GM18861 (cell line): Measurements from ENCODE around the gene XPO6.
"Not testable (repeated sequence)": the region's sequence is repeated elsewhere in the genome, so short reads cannot be mapped to it uniquely, and the experiment has no call there.

Experiments
- ATAC-seq: cut with Tn5 transposase; IDR thresholded peaks from one replicate; pipeline ENCODE4 v1.9.1; 2021; ENCODE audit not compliant: unreplicated experiment

The XPO6 gene

DNA sequence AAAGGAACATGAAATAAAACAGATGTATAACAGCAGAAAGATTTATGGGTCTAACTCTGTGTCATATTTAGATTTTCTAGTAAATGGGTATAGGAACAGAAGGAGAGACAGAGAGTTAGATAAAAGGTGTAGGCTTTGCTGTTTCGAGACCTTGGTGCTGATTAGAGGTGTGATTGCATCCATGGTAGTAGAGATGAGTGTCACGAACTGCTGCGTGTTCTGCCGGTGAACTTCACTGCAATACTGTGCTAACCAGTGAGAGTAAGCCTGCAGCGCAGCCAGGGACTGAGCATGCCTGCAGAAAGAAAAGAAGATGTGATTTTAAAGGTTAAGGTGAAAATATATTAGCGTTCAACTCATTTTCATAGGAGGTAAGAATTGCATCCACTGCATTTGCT, 94.6 kb downstream of the XPO6 start:
- no peak for ATAC-seq

DNA sequence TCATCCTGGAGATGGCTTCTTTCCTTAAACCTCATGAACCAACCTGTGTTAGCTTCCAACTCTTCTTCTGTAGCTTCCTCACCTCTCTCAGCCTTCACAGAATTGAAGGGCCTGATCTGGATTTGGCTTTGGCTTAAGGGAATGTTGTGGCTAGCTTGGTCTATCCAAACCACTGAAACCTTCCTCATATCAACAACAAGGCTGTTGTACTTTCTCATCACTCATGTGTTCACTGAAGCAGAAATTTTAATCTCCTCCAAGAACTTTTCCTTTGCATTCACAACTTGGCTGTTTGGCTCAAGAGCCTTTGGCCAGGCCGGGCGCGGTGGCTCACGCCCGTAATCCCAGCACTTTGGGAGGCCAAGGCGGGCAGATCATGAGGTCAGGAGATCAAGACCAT, 95.9 kb downstream of the XPO6 start:
- not testable (repeated sequence) for ATAC-seq

DNA sequence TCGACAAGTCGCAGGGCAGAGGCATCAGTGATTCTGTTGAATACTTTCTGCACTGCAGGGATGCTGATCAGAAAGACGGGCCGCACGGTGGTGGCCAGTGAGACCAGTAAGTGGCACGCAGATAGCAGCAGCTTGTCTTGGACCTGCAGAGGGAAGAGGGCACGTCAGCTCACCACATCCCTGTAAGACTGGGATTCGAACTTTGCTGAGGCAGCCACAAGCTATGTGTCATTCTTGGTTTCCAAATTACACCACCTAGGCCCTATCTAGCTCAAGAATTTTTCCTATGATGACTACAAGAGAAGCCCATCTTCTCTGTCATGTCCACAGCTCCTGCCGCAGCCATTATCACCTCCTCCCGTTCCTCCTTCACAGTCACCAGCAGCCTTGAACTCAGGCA, 98.9 kb downstream of the XPO6 start:
- ATAC-seq = no peak

DNA sequence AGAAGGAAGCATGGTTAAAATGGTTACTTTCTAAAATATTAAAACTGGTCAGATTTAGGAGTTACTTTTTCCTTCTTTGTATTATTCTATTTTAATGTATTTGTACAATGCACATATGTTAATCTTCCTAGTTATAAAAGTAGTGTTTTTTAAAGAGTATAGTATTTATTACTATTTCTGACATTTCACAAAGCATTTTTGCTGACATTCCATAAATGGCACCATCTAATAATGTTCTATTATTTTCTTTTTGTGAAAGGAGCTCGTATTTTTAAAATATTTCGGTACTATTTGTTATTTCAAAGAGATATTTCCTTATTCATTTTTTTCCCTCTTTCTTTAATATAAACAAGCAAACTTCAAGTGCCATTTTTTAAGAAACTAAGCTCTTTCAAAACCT, 100.8 kb downstream of the XPO6 start:
- no peak for ATAC-seq

DNA sequence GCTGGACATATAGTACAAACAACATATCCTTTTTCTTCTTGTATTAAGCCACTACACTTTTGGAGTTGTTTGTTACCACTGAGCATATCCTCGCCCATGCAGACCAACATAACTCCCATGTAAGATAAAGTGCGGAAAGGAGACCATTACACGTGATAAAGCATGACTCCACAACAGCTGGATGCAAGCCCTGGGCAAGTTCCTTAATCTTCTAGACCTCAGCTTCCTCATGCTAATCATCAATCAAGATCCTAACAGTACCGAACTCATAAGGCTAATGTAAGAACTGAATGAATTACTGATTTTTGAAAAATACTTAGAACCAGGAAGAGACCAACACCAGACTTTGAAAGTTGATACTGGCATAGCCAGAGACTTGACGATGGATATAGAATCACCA, 101.3 kb downstream of the XPO6 start:
- ATAC-seq = no peak

DNA sequence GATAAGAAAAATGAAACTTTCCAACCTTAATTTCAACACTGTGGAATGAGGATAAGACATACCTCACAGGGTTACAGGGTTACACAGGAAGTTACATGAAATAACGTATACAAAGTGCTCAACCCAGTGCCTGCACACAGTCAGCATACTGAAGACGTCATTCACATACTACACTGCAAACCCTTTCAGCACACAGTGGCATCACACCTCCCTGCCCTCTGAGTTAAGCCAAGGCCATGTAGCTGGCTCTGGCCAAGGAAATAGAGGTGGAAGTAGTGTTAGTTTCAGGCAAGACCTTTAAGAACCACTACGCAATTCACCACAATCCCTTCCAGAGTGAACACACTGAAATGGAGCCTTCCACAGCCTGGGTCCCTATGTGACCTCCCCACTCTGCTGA, 101.7 kb downstream of the XPO6 start:
- ATAC-seq = no peak

DNA sequence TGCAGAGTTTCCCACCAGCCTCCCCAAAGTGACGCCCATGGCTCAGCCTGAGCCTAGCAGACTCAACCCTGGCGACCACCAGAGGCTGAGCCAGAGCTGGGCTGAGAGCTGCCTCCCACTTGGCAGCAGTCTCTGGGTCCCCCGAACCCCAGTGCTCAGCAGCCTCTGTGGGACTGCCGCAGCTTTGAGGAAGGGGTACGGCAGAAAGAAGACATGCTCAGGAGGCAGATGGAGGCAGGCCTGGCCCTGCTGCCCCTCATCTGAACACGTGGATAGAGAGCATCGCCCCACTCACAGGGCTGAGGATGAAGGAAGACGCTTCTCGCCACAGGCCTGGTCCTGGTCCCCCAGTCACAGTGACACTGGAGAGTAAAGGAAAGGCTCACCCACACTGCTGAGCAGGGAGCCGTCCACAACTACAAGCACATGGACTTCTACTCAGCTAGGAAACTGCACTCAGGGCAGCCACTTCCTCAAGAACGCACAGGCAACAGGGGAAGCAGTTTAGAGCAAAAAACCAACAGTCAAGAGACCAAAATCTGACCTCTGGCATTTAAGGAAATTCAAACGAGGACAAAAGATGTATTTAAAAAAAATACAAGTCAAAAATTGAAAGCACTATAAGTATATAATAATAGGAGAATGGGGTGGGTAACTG, 103.0 kb downstream of the XPO6 start:
- ATAC-seq = no peak

DNA sequence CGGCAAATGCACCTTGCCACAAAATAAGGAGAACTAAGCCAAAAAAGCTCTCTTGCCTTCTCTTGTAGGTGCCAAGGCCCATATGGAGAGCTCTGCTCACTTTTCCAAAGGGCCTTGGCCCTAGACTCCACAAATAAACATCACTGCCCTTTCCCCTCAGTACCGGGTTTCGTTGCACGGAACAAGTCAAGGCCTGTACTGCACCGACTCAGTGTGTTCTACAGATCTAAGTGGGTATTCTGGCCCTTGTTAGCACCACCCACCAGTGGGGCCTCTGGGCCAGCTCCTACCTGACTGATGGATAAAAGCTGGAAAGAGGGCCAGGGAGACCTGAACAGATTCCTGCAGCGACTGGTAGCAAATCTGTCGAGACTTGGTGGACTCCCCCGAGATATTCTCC, 104.5 kb downstream of the XPO6 start:
- no peak for ATAC-seq

DNA sequence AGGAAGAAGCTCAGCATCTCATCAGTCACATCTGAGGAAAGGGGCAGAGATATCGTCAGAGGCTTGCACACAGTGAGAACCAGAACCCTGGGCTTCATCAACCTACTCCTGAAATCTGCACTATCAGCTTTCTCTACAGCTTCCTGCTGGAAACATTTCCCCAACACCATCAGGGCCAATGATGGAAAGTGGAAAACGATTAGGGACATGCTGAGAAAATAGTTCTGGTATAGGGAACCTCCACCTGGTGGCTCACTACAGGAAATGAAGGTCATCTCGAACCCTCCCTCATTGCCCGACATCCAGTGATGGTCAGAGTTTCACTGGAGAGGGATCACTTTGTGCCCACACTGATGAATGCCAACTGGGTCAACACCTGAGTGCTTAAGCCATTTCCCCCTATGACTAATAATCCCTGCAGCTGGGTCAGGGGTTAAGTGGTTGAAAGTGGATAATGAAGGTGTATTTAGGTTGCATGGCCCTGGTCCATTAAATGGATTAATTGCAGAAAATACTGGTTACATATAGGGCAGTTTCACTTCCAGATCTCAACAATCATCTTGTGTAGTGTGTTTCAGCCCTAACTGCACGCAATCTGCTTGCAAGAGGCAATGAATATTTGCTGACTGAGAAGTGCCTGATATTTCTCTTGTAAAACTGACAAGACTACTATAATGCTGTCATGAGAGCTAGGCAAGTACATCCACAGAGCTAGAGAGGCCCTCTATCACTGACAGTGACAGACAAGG, 105.1 kb downstream of the XPO6 start:
- ATAC-seq = no peak

DNA sequence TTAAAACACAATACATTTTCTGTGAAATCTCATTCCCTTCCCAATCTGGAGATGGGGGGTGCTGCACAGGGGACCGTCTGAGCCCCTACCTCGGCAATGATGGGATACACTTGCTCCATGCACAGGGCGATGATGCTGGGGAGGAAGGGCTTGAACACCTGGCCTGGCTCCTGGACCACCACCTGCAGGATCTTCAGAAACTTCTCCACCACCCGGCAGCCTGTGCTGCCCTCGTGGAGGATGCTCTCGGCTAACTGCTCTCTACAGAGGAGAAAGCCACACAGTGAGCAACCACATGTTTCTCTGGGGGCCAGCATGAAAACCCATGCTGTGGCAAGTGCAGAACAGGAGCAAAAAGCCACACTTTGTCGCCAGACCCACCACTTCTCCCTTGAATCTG, 105.8 kb downstream of the XPO6 start:
- ATAC-seq = no peak

DNA sequence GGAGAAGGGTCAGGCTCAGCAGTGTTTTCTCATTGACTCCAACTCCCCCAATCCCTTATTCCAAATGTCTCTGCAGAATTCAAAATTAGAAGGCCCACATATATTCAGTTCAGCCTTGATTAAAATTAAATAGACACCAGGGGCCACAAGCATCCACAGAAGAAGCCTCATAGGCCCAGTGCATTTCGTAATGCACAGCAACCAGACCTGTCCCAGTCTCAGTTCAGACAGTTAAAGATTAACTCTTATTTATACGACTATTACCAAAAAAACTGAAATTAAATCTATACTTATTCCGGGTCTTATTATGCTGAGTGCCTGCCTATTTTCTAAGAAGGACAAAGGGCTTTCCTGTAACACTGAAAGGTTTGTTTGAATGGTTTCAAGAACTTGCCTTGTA, 106.5 kb downstream of the XPO6 start:
- ATAC-seq = no peak

DNA sequence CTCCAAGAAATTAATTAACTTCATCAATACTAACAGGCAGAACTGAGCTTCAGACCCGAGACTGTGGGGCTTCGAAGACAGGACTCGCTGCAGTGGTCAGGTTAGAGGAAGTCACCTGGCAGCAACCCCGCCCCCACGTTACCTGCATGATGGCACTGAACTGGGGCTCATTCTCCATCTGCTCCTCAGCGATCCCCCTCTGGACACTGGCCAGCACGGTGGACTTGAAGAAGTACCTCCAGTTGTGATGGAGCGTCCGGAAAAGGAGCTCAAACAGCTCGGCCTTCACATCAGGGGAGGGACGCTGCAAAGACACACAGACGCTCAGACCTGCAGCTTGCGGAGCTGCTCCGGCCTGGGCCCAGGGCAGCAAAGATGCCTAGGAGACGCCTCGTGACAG, 107.4 kb downstream of the XPO6 start:
- ATAC-seq = no peak

DNA sequence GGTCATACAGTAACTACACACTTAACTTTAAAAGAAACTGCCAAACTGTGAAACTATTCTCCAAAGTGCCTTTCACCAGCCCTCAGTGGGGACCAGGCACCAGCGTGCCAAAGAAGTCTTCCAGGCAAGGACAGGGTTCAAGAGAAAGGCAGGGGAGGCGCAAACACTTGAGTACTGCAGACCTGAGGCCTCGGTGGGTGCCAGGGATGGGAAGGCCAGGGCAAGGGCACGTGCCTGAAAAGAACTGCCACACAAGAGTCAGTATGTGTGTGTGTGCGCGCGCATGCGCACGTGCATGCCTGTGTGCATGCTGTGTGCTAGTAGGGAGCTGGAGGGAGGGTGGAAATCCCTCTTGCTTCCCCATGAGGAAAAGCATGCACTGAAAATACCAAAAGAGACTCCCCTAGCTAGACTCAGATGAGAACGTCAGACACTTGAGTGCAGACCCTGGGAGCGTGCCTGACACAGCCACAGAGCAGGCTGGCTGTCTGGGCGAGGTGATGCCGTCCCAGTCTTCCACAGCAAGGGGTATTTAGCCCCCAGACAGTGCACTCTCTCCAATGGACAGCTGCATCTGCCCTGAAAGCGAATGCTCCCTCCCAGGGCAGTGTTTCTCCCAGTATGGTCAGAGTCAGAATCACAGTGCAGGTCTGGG, 108.1 kb downstream of the XPO6 start:
- ATAC-seq = no peak

DNA sequence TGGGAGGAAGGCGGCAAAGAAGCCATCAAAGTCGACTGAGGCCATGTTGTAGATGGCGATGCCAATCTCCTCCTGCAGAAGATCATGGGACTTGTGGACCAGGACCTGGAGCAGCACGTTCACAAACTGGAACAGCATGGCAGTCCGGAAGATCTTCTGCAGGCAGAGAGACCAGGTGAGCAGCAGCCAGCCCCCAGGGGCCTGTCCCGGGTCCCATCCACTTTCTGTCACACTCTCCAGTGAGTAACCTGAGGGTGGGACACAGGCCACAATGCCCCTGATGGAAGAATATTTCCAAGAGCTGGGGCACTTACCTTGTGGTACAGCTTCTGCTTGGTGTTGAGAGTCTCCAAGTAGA, 110.3 kb downstream of the XPO6 start:
- ATAC-seq = no peak

DNA sequence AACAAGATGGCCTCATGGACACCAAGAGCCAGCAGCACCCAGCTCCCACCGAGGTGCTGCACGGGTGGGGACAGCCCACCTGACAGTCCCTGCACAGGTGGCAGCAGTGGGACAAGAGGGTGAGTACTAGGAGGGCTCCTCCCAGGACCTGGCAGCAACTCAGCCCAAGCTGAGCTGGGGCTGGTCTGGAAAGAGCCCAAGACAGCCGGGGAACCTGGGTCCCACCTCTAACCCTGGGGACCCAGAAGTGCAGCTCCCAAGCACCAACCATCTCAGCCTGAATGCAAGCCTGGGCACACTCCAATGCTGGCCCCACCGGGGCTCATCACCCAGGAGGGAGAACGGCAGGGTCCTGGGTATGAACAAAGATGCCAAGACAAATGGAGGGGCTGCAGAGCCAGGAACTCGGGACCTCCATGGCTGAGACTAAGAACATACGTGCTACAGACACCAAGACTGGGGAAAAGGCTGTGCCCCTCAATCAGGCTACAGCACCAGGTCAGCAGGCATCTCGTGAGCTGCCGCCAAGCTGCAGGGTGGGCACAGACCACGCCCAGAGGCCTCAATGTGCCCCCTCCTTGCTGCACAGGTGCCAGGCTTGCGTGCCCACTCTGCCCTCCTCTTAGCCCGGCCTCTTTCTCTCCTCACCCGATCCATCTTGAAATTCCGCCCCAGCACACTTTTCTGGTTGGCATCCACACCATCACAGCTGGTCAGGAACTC, 110.8 kb downstream of the XPO6 start:
- no peak for ATAC-seq

DNA sequence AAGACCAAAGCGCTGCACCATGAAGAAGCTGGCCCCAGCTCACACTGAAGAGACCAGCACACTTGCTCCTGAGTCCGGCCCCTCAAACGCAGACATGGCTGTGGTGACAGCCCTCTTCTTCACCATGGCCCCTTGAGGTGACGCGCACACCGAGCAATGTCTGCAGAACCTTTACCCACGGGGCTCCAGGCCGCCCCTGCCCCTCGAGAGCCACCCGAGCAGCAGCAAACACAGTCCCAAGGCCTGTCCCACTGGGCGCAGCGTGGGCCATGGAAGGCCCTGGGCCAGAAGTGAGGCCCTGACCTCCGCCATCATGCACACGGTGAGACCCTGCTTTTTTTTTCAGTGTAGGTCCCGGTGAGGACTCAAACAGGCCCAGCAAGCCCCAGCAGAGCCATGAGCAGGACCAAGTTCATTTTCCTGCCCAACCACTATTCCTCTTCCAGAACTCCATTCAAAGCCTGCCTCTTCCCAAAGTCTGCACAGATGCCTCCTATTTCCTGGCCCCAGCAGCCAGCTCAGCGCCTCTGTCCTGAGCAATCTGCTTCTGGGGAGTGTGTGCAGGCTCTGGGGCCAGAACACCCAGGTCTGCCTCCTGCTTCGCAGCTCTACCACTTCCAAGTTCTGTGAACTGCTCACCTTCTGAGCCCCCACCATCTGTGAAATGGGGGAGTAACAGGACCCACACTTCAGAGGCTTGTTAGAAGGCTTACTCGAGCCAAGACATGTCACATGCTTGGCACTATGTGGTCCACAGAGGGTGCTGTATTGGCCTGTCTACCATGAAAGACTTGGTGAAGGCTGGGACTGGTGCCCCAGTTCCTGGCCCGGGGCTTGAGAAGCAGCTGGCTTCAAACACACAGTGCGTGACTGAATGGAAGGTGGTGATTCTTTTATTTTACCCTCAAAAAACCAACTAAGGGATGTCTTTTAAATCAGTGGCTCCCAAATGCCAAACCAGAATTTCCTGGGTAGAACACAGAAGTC, 112.5 kb downstream of the XPO6 start:
- ATAC-seq = no peak

DNA sequence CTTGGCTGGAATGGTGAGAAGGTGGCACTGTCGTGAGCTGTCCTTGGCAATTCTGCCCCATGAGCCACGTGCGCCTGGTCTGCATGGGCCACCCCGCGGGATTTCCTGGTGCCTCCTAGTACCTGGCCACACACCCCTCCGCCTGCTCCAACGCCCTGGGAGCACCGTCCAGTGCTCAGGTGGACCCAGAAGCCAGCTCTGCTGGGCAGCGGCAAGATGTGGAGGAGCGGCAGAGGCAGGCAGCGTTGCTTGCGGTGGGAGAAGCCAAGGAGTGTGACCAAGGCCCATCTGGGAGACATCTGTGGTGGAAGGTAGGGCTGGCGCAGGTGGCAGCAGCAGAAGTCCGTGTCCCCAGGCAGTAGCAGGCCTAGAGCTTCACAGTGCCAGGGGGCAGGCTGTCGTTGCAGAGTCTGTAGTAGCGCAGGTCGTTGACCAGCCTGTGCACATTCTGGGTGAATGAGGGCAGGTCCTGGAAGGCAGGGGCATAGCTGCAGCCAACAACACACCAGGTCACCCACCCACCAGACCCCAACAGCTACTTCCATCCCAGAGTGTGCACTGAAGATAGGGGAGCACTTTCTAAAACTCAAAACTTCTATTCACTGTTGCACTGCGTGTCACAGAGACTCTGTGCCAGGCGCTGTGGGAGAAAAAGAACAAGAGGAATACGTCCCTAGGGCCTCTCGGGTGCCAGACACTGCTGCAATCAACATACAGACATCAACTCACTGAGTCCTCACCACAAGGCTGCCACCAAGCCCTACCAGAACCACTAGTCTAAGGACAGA, 113.4 kb downstream of the XPO6 start:
- ATAC-seq = no peak

DNA sequence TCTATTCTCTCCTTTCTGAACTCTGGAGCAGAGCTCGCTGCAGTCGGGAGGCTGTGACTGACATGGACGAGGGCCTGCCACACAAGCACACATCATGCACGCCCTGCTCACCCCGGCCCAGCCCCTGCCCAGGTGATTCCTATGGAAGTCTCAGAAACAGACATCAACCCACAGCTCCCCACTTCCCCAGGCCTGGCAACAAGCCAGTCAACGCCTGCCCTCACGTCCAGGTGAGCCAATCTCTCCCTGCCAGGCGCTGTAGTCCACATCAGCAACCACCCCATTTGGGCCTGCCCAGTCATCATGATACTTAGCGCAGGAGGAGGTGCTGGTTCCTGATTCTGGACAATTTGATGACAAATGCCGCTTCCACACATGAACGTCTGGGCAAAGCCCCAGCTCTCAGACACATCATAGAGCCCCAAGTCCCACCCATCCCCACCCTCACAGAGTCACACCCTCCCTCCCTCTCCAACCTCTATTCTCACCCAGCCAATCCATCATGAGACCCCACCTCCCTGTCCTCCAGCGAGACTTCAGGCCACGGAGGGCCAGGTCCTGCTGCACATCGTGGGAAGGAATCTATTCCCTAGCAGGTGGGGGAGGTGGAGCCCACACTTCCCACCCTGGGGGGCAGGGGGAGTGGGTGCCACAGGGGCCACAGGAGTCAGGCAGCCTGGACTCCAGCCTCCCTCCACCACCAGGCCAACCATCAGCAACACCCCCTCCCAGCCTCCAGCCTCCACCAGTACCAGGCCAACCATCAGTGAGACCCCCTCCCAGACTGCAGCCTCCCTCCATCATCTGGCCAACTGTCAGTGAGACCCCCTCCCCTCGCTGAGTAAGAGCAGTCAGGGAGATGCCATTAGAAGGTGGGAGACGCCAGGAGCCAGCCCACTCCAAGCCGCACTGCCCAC, 114.5 kb downstream of the XPO6 start:
- ATAC-seq = no peak

DNA sequence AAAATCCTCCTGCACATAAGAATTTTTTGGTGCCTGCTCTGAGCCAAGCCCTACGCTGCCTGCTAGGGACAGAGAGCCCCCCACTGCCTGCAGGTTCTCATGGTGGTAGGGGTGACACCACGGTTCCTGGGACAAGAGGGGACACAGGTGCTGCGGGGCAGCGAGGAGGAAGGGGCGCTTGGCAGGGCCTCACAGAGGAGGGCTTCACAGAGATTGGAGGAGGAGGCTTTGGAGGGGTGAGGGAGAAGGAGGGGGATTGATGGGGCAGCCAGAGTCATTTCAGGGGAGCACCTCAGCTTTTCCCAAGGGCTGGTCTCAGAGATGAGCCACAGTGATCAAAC, 118.4 kb downstream of the XPO6 start:
- ATAC-seq = no peak
